ENCODE measurements around the gene BBOF1. TPM values are rescaled to one million over a fixed set of nuclear protein-coding genes. Genes with fewer than 3 reads are reported as not detected.

BBOF1 gene
- total and polyA plus RNA-seq, 9 of the 15 experiments (the other 6 are each of a cell fraction or from before 2014, with no cell fraction given) = 1.3 to 4.9 (median 4.2) TPM

DNA sequence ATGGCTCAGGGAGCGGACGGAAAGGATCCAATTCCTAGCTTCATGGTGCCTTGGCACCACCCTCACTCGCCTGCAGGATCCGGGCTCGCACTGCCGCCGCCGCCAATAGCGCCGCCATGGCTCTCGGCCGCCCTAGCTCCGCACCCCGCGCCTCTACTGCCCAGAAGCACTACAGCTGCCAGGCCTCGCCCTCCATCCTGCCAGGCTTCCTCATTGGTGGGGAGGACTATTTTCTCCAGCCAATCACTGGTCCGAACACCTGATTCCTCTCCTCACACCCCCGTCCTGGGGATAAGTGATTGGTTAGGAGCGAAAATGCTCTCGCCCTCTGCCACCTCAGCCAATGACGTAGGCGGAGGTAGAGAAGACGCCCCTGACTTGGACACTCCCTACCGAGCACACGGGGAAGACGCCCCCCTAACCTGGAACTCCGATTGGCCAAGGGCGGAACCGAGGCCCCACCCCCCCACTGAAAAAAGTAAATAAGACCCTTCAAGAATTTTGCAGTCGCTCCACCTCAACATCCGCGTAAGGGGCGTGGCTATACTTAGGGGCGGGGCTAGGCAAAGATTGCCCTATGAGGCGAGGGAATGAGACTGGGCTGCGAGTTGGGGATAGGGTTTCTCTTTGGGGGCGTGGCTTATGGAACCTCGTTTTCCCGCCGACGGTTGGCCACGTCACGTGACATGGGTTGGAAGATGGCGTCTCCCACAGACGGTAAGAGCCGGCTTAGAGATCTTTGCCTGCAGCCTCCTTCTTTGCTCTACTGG lies 65.3 kb downstream of the BBOF1 start, which contains the start of the genes ALDH6A1 and LIN52 (continued):
- TF ChIP-seq, protein P1, sequence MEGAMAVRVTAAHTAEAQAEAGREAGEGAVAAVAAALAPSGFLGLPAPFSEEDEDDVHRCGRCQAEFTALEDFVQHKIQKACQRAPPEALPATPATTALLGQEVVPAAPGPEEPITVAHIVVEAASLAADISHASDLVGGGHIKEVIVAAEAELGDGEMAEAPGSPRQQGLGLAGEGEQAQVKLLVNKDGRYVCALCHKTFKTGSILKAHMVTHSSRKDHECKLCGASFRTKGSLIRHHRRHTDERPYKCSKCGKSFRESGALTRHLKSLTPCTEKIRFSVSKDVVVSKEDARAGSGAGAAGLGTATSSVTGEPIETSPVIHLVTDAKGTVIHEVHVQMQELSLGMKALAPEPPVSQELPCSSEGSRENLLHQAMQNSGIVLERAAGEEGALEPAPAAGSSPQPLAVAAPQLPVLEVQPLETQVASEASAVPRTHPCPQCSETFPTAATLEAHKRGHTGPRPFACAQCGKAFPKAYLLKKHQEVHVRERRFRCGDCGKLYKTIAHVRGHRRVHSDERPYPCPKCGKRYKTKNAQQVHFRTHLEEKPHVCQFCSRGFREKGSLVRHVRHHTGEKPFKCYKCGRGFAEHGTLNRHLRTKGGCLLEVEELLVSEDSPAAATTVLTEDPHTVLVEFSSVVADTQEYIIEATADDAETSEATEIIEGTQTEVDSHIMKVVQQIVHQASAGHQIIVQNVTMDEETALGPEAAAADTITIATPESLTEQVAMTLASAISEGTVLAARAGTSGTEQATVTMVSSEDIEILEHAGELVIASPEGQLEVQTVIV (CRISPR knock-in tag; IDR thresholded peaks at IDR 0.05; ENCODE audit: borderline replicate concordance) = no peak
- TF ChIP-seq, protein P2, sequence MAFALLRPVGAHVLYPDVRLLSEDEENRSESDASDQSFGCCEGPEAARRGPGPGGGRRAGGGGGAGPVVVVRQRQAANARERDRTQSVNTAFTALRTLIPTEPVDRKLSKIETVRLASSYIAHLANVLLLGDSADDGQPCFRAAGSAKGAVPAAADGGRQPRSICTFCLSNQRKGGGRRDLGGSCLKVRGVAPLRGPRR (CRISPR knock-in tag; IDR thresholded peaks at IDR 0.05) = no peak
- TF ChIP-seq MCM7 (IDR thresholded peaks at IDR 0.05) = no peak
- TF ChIP-seq MAFF (IDR thresholded peaks at IDR 0.05; ENCODE audit: low read length) = no peak
- TF ChIP-seq, protein P3, sequence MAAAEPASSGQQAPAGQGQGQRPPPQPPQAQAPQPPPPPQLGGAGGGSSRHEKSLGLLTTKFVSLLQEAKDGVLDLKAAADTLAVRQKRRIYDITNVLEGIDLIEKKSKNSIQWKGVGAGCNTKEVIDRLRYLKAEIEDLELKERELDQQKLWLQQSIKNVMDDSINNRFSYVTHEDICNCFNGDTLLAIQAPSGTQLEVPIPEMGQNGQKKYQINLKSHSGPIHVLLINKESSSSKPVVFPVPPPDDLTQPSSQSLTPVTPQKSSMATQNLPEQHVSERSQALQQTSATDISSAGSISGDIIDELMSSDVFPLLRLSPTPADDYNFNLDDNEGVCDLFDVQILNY (CRISPR knock-in tag; IDR thresholded peaks at IDR 0.05) = no peak
- TF ChIP-seq NCOA2 (IDR thresholded peaks at IDR 0.05; ENCODE audit: partially characterized antibody in 2 of 2) = no peak
- no peak for TF ChIP-seq ZEB2 (IDR thresholded peaks at IDR 0.05)
- no peak for TF ChIP-seq NFXL1 (CRISPR knock-in tag; IDR thresholded peaks at IDR 0.05)
- TF ChIP-seq, protein P4, sequence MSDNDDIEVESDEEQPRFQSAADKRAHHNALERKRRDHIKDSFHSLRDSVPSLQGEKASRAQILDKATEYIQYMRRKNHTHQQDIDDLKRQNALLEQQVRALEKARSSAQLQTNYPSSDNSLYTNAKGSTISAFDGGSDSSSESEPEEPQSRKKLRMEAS (CRISPR knock-in tag; IDR thresholded peaks at IDR 0.05) = peak; percentile 25; the same call in 1 of the 2 replicates
- TF ChIP-seq JUN (IDR thresholded peaks at IDR 0.05; ENCODE audit: borderline replicate concordance, low read depth, low read length) = no peak; the same call in 1 of the 2 replicates
- TF ChIP-seq JUN (CRISPR knock-in tag; IDR thresholded peaks at IDR 0.05; ENCODE audit: borderline replicate concordance) = no peak
- TF ChIP-seq JUND (IDR thresholded peaks at IDR 0.05; ENCODE audit: borderline replicate concordance, low read depth, low read length) = peak; percentile 14; the same call in 1 of the 2 replicates
- TF ChIP-seq JUND (tag; IDR thresholded peaks at IDR 0.05; ENCODE audit: borderline replicate concordance, low read depth, low read length) = peak; percentile 31; the same call in 1 of the 3 replicates
- TF ChIP-seq PCBP2 (IDR thresholded peaks at IDR 0.05; ENCODE audit: low read depth, low read length, poor library complexity, severe bottlenecking) = no peak
- TF ChIP-seq, protein P5, sequence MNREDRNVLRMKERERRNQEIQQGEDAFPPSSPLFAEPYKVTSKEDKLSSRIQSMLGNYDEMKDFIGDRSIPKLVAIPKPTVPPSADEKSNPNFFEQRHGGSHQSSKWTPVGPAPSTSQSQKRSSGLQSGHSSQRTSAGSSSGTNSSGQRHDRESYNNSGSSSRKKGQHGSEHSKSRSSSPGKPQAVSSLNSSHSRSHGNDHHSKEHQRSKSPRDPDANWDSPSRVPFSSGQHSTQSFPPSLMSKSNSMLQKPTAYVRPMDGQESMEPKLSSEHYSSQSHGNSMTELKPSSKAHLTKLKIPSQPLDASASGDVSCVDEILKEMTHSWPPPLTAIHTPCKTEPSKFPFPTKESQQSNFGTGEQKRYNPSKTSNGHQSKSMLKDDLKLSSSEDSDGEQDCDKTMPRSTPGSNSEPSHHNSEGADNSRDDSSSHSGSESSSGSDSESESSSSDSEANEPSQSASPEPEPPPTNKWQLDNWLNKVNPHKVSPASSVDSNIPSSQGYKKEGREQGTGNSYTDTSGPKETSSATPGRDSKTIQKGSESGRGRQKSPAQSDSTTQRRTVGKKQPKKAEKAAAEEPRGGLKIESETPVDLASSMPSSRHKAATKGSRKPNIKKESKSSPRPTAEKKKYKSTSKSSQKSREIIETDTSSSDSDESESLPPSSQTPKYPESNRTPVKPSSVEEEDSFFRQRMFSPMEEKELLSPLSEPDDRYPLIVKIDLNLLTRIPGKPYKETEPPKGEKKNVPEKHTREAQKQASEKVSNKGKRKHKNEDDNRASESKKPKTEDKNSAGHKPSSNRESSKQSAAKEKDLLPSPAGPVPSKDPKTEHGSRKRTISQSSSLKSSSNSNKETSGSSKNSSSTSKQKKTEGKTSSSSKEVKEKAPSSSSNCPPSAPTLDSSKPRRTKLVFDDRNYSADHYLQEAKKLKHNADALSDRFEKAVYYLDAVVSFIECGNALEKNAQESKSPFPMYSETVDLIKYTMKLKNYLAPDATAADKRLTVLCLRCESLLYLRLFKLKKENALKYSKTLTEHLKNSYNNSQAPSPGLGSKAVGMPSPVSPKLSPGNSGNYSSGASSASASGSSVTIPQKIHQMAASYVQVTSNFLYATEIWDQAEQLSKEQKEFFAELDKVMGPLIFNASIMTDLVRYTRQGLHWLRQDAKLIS (CRISPR knock-in tag; IDR thresholded peaks at IDR 0.05) = no peak
- TF ChIP-seq, protein P6, sequence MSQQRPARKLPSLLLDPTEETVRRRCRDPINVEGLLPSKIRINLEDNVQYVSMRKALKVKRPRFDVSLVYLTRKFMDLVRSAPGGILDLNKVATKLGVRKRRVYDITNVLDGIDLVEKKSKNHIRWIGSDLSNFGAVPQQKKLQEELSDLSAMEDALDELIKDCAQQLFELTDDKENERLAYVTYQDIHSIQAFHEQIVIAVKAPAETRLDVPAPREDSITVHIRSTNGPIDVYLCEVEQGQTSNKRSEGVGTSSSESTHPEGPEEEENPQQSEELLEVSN (IDR thresholded peaks at IDR 0.05; ENCODE audit: borderline replicate concordance in 1 of 2, extremely low read depth in 1 of 2, insufficient read depth in 1 of 2, insufficient read length in 1 of 2, low read depth in 1 of 2, low read length in 1 of 2, poor library complexity in 1 of 2, severe bottlenecking in 1 of 2) = peak in 1 of 2 experiments; percentile 89
- no peak for TF ChIP-seq ARHGAP35 (IDR thresholded peaks at IDR 0.05; ENCODE audit: partially characterized antibody)

All from K562 (cell line).